DMS53 (cell line): ENCODE measurements around the gene AEBP2.
"Not testable (repeated sequence)": the region's sequence is repeated elsewhere in the genome, so short reads cannot be mapped to it uniquely, and the experiment has no call there.

ENCODE experiments used
- DNase-seq: peaks from one replicate; lab custom pipeline; 2025; lab: John Stamatoyannopoulos, UW

AEBP2 gene

DNA sequence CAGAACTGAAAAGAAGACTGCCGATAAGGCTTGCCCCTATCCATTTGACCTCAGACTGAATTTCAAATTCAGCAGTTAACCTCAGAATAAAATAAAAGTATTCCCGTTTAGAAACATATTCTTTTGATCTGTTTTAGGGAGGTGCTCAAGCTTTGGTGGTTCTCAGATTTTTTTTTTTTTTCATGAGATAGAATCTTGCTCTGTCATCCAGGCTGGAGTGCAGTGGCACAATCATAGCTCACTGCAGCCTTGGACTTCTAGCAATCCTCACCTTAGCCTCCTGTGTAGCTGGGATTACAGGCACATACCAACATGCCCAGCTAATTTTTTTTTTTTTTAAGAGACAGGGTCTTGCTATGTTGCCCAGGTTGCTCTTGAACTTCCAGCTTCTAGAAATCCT lies 15.5 kb downstream of the AEBP2 start:
- DNase-seq: no peak

DNA sequence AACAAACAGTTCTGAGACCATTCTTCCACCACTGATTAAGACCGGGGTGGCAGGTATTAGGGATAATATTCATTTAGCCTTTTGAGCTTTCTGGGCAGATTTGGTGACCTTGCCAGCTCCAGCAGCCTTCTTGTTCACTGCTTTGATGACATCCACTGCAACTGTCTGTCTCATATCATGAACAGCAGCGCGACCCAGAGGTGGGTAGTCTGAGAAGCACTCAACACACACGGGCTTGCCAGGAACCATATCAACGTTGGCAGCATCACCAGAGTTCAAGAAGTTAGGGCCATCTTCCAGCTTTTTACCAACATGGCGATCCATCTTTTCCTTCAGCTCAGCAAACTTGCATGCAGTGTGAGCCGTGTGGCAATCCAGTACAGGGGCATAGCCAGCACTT lies 16.9 kb downstream of the AEBP2 start:
- DNase-seq: no peak

DNA sequence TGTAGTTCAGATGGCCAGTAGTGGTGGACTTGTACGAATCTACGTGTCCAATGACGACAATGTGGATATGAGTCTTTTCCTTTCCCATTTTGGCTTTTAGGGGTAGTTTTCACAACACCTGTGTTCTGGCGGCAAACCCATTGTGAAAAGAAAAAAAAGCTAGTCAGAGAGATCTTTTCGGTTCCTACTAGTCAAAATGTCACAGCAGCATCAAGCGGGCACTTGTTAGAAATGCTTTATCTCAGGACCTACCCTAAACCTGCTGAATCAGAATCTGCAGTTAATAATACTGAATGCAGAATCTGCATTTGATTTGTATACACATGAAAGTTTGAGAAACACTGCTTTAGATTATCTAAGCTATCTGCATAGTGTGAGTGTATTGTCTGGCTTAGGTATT lies 18.3 kb downstream of the AEBP2 start:
- no peak for DNase-seq

DNA sequence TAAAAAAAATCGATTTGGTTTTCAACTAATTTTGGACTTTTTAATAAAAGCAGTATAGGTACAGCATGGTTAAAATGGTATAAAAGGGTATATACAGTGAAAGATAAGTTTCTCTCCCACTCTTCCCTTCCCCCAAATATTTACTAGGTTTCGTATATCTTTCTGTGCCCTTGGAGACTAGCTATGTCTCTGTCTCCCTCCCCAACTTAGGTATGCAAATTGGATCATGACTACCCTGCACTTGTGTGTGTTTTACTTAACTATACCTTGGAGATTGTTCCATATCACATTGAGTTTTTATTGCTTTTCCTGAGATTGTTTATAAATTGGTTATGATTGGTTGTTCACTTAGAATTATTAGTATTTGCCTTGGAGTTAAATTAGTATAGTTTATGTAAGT lies 19.4 kb downstream of the AEBP2 start:
- DNase-seq: no peak

DNA sequence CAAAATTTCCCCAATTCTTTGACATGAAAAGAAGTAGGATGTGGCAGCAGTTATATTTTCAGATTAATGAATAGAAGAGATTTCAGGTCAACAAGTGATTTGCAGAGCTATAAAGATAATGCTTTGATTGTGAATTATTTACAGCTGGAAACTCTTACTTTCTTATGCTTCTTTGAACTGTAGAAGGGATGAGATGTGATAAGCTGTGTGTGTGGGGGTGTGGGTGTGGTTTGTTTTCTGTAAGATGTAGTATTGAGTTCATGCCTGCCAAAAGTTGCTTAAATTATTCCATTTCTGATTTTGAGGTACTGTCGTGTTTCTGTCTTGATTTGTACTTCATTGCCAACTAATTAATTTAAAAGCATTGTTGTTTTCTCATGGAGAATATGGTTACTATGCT lies 22.7 kb downstream of the AEBP2 start:
- no peak for DNase-seq

DNA sequence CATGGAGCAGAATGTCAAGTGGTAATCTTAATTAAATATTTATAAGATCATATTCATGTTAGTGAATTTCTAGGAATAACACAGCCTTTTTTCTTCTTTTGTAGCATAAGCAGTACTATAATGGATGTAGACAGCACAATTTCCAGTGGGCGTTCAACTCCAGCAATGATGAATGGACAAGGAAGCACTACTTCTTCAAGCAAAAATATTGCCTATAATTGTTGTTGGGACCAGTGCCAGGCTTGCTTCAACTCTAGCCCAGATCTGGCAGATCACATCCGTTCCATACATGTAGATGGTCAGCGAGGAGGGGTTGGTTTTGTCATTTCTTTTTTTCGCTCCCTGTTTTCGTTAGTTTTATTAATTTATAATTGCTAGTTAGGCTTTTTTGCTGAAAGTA lies 23.1 kb downstream of the AEBP2 start:
- no peak for DNase-seq

DNA sequence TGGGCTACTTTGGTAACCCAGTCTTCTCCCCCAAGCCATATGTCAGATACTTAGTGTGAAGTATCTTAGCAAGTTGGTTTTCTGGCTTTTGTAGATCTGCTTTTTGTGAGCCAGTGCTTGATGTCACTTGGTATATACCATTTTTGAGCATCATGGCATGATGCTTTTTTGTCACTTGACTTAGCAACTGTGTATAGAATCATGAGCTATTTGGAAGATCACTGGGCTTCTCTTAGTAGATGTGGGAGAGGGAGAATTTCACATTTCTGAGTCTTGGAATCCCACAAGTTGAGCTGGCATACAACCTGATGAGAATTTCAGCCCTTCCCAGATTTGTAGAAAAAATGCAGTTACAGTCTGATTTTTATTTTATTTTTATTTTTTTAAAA lies 24.9 kb downstream of the AEBP2 start:
- DNase-seq: no peak

DNA sequence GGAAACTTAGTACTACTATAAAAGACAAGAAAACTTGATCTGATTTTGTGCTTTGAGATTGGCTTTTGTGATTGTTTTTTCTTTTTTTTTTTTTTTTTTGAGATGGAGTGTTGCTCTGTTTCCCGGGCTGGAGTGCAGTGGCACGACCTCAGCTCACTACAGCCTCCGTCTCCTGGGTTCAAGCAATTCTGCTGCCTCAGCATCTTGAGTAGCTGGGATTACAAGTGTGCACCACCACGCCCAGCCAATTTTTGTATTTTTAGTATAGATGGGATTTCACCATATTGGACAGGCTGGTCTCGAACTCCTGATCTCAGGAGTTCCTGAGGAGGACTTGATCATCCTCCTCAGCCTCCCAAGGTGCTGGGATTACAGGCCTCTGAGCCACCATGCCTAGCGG lies 26.4 kb downstream of the AEBP2 start:
- DNase-seq: no peak

DNA sequence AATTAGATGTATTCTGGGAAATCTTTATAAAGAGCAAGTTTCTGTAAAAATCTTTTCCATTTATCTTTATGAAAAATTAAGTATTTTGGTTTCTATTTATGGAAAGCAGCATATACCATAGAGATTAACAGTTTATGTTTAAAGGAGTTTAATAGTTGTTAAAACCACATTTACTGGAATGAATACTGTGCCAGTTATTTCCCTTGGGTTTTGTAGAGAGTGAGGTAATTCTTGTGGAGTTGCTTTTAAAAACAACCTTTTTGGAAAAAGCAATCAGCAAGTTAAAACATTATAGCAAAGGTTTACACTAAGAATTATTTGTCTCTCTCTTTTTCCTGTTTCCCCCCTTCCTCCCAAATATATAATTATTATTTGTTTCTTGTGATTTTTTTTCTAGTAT lies 34.9 kb downstream of the AEBP2 start:
- DNase-seq: no peak

DNA sequence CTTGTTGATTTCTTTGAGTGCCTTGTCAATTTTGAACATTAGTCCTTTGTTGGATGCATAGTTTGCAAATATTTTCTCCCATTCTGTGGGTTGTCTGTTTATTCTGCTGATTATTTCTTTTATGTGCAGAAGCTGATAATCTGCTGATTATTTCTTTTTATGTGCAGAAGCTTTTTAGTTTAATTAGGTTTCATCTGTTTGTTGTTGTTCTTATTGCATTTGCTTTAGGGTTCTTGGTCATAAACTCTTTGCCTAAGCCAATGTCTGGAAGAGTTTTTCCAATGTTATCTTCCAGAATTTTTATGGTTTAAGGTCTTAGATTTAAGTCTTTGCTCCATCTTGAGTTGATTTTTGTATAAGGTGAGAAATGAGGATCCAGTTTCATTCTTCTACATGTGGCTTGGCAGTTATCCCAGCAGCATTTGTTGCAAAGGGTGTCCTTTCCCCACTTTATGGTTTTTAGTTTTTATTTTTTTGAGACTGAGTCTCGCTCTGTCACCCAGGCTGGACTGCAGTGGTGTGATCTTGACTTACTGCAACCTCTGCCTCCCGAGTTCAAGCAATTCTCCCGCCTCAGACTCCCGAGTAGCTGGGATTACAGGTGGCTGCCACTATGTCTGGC lies 36.7 kb downstream of the AEBP2 start:
- not testable (repeated sequence) for DNase-seq

DNA sequence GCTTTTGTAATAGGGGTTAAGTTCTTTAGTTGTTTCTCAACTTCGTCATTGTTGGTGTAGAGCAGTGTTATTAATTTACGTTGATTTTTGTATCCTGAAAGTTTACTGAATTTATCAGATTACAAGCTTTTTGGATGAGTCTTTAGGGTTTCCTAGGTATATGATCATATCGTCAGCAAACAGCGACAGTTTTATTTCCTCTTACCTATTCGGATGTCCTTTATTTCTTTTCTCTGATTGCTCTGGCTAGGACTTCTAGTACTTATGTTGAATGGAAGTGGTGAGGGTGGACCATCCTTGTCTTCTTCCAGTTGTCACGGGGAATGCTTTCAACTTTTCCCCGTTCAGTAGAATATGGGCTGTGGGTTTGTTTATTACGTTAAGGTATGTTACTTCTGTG lies 37.8 kb downstream of the AEBP2 start:
- DNase-seq: no peak

DNA sequence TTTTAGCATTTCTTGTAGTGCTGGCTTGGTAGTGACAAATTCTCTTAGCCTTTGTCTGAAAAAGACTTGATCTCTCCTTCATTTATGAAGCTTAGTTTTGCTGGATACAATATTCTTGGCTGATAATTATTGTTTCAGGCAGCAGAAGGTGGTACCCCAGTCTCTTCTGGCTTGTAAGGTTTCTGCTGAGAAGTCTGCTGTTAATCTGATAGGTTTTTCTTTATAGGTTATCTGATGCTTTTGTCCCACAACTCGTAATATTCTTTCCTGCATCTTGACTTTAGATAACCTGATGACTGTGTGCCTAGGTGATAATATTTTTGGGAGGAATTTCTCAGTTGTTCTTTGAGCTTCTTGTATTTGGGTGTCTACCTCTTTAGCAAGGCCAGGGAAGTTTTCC lies 41.2 kb downstream of the AEBP2 start:
- no peak for DNase-seq

DNA sequence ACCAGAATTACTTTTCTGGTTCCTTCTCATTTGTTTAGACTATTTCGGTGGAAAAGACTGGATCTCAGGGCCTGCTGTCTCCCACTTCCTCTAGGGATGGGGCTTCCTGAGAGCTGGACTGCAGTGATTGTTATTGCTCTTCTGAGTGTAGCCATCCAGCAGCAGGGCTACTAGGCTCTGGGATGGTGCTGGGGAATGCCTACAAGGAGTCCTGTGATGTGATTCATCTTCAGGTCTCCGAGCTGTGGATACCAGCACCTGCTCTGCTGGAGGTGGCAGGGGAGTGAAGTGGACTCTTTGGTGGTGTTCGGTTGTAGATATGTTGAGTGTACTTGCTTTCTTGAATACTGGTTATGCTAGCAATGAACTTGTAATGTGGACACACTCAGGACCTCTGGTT lies 42.7 kb downstream of the AEBP2 start:
- no peak for DNase-seq

DNA sequence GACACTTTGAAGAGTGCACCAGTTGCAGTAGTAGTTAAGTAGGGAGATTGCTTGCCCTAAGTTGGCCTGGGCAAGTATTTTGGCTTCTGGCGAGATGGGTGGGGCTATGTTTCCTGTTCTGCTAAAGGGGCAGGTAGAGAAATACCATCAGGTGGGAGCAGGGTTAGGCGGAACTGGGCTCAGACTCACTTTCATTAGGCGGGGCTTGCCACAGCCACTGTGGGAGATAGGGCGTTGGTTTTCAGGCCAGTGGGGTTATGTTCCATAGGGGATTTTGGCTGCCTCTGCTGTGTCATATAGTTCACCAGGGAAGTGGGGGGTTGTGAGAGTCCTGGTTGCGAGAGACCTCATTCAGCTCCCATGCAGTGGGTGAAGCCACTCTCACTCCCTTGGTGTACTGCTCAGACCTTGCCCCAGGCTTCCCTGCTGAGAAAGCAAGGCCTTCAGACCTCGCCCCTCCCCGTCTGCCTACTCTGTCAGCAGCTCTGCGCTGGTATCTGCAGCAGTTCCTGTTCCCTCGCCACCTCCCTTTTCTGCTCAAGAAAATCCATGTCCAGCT lies 43.3 kb downstream of the AEBP2 start:
- no peak for DNase-seq

DNA sequence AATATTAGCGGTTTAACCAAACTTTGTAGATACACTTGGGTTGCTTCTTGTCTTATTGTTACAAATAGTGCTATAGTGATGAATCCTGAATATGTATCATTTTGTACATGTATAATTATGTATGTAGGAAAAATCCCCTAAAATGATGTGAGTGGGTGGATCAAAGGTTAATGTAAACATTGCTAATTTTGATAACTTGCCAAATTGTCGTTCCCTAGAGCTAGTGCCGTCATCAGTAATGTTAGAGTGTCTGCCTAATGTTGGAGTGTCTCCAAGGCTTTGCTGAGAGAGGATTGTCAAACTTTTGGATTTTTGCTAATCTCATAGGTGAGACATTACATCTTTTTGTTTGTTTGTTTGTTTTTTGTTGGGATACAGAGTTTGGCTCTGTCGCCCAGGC lies 44.4 kb downstream of the AEBP2 start:
- DNase-seq: no peak

DNA sequence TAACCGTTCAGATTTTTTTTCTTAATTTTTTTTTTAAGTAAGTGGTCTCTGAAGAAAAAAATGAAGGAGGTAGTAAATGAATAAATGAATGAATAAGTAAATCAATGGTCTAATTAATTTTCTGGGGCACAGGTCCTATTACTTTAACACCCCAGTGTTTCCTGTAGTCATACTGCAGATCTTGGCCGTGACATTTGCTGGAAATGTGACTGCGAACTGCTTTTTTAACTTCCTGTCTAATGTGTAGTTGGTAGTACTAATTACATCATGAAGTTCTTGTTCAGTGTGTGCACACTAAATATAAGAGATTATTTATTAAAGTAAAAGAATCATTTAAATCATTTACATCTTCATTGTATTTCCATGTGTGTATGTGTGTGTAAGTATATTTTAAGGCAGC lies 45.4 kb downstream of the AEBP2 start:
- DNase-seq: no peak

DNA sequence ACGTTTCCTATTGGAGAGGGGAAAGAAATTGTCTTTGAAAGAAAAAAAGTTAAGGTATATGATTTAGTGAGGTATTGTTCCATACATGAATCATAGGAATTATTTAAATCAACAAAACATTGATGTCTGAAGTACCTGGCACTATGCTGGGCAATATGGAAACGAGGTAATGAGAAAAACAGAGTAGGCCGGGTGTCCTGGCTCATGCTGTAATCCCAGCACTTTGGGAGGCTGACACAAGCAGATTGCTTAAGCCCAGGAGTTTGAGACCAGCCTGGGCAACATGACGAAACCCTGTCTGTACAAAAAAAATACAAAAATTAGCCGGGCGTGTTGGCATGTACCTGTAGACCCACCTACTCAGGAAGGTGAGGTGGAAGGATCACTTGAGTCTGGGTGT lies 45.9 kb downstream of the AEBP2 start:
- DNase-seq: no peak

DNA sequence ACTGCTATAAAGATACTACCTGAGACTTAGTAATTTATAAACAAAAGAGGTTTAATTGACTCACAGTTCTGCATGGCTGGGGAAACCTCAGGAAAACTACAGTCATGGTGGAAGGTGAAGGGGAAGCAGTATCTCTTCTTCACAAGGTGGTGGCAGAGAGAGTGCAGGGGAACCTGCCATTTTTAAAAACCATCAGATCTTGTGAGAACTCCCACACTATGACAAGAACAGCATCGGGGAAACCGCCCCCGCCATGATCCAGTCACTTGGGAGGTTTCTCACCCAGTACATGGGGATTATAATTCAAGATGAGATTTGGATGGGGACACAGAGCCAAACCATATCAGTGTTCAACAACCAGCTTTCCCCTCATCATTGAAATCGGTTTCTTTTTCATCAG lies 49.9 kb downstream of the AEBP2 start:
- DNase-seq: no peak

DNA sequence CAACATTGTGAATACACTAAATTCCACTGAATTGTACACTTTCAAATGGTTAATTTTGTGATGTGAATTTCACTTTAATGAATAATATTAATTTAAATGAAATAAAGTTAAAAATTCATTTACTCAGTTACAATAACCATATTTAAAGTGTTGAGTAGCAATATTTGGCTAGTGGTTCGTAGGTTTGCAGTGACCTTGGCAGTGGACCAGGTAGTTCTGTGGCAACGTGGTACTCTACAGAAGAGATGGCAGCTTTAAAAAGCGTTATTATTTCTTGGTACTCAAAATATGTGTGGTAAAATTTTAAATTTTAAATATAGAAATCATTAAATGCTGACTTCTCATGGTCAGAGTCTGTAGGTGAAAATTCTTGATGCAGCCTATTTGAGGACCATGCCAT lies 51.6 kb downstream of the AEBP2 start:
- DNase-seq: no peak

DNA sequence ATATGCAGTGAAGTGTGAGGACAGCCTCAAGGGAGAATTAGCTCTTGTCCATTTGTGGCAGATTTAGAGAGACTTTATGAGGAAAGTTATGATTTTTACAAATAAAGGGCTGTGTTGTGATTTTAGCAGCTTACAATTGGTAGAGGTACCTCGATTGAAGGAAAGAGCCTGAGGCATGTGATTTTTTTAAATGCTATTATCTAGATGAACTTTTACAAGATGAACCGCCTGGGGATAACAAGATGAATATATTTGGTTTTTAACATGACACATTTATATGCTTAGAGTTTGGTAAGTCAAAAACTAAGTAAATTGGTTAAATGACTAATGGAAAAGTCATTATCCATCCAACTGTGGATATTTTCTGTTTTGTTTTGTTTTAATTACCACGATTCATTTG lies 52.6 kb downstream of the AEBP2 start:
- DNase-seq: no peak

DNA sequence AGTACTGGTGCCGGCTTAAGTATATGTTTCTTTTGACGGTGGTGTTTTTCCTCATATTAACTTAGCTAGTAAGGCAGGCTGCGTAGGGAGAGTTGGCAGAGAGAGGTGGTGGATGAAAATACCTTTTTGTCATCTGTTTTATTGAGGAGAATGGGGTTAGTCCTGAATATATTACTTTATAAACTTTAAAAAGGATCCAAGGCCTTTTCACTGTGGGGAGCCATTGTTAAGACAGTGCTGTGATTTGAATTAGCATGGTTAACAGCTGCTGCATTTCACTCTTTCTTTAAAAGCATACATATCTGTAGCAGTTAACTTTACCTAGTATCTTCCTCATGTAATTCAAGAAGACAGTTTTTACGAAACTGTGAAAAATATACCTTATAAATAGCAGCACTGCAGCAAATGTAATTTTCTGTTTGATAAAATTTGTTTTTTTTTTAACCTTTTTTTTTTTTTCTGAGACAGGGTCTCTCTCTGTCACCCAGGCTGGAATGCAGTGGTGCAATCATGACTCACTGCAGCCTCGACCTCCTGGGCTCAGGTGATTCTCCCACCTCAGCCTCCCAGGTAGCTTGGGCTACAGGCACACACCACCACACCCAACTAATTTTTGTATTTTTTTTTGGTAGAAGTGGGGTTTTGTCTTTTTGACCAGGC lies 57.1 kb downstream of the AEBP2 start:
- DNase-seq: no peak

DNA sequence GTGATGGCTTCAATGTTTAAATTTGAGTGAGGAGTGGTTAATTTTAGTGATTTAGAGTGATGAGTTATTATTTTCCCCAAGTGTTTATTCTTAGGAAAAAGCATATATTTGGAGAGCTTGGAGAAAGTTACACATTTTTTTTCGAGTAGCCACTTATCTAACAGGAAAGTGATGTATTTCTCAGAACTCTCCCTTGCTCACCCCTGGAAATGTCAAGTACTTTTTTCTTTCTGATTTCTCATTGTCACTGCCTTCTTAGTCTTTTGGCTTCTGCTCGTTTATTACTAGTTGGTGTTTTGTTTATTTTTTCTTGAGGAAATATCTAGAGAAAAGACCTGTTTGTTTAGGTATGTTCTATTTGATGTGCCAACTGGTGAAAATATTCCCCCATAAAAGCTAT lies 58.8 kb downstream of the AEBP2 start:
- peak; percentile 21 for DNase-seq

DNA sequence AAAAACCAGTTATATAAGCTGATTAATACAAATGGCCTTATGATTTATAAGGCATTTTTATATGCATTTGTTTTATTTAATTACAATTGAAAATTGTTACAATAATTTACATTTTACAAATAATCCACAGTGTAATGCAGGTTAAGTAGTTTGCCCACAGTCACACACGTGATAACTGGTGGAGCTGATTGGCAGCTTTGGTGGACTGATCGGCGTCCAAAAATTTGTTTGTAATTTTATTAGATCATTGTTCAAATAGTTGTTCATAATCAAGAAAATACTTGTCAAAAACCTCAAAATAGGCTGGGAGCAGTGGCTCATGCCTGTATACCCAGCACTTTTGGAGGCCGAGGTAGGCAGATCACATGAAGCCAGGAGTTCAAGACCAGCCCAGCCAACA lies 59.7 kb downstream of the AEBP2 start:
- DNase-seq: no peak

DNA sequence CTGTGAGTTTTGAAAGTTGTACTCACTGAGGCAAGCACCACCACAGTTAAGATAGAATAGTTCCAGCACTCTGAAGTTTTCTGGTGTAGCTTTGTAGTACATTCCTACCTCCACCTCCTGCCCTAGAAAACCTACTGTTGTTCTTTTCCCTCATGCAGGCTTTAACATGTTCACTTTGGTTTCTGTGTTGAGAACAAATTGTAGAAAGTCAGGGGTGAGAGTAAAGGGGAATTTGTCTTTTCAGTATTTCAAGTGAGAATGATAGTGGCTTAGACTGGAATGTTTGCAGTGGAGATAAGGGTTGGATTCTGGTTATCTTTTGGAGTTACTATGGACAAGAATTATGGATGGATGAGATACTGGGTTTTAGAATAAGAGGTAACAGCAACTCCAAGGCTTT lies 67.2 kb downstream of the AEBP2 start:
- DNase-seq: no peak
